CD4-positive, alpha-beta T cell treated with Interleukin-6 for 4 hours (primary cell): ENCODE results near the gene SPATS2.
"Not testable (repeated sequence)": the region's sequence is repeated elsewhere in the genome, so short reads cannot be mapped to it uniquely, and the experiment has no call there.

Experiments
- DNase-seq: peaks from one replicate; pipeline ENCODE4 v3.0.0-alpha.2; 2020; ENCODE audit warnings: mixed read lengths

Gene SPATS2

GRCh38 chr12:49414364-49414763, 47.1 kb downstream of the SPATS2 start:
- DNase-seq, result no peak

- DNase-seq, result no peak
Observed at GRCh38 chr12:49415521-49415970, 48.3 kb downstream of the SPATS2 start.

- no peak for DNase-seq
Observed at GRCh38 chr12:49416892-49417291, 49.6 kb downstream of the SPATS2 start.

- DNase-seq, result no peak
Observed at GRCh38 chr12:49417558-49417957, 50.3 kb downstream of the SPATS2 start.

GRCh38 chr12:49420556-49420955, 53.3 kb downstream of the SPATS2 start:
- DNase-seq, result no peak

GRCh38 chr12:49422114-49422513, 54.9 kb downstream of the SPATS2 start:
- DNase-seq, result no peak

- no peak for DNase-seq
Observed at GRCh38 chr12:49428793-49429192, 61.5 kb downstream of the SPATS2 start.

- DNase-seq, result no peak
Observed at GRCh38 chr12:49432616-49433015, 65.4 kb downstream of the SPATS2 start.

GRCh38 chr12:49436799-49437198, 69.5 kb downstream of the SPATS2 start:
- not testable (repeated sequence) for DNase-seq

- no peak for DNase-seq
Observed at GRCh38 chr12:49439042-49439441, 71.8 kb downstream of the SPATS2 start.

- no peak for DNase-seq
Observed at GRCh38 chr12:49440035-49440434, 72.8 kb downstream of the SPATS2 start.

GRCh38 chr12:49442915-49443314, 75.7 kb downstream of the SPATS2 start:
- no peak for DNase-seq

GRCh38 chr12:49446571-49446970, 79.3 kb downstream of the SPATS2 start:
- no peak for DNase-seq

GRCh38 chr12:49448858-49449257, 81.6 kb downstream of the SPATS2 start:
- DNase-seq, result no peak

GRCh38 chr12:49451468-49452259, 84.4 kb downstream of the SPATS2 start:
- DNase-seq, result no peak

- DNase-seq, result no peak
Observed at GRCh38 chr12:49455501-49455900, 88.2 kb downstream of the SPATS2 start.

- DNase-seq, result no peak
Observed at GRCh38 chr12:49456131-49456679, 88.9 kb downstream of the SPATS2 start.

GRCh38 chr12:49458816-49459215, 91.6 kb downstream of the SPATS2 start:
- no peak for DNase-seq

- DNase-seq, result no peak
Observed at GRCh38 chr12:49461221-49461620, 94.0 kb downstream of the SPATS2 start.

- DNase-seq, result no peak
Observed at GRCh38 chr12:49462083-49462744, 95.0 kb downstream of the SPATS2 start.

GRCh38 chr12:49465132-49465531, 97.9 kb downstream of the SPATS2 start:
- DNase-seq, result no peak

- no peak for DNase-seq
Observed at GRCh38 chr12:49470986-49471385, 103.7 kb downstream of the SPATS2 start.

- no peak for DNase-seq
Observed at GRCh38 chr12:49471557-49471956, 104.3 kb downstream of the SPATS2 start.

GRCh38 chr12:49476091-49476490, 108.8 kb downstream of the SPATS2 start:
- DNase-seq, result no peak
